Stromal cell of bone marrow (primary cell): ENCODE data around the gene FEN1.
A peak's percentile ranks its signal among the peaks of the same experiment; 100 is the strongest.

ENCODE experiments used
- DNase-seq: peaks from one replicate; pipeline ENCODE4 v3.0.0-alpha.2; 2012; ENCODE audit warnings: low read depth

FEN1 gene

GRCh38 chr11:61775606-61776554 is 16.8 kb upstream of the FEN1 start:
- no peak for DNase-seq

- peak; percentile 23 for DNase-seq
These were observed 16.1 kb upstream of the FEN1 start for GRCh38 chr11:61776561-61777075.

GRCh38 chr11:61777234-61778090 is 15.2 kb upstream of the FEN1 start:
- DNase-seq: no peak

GRCh38 chr11:61778357-61778886 is 14.3 kb upstream of the FEN1 start:
- no peak for DNase-seq

- no peak for DNase-seq
These were observed 13.6 kb upstream of the FEN1 start for GRCh38 chr11:61778920-61779650.

- DNase-seq: no peak
These were observed 12.8 kb upstream of the FEN1 start for GRCh38 chr11:61779666-61780525.

- no peak for DNase-seq
These were observed 12.0 kb upstream of the FEN1 start for GRCh38 chr11:61780581-61781162.

GRCh38 chr11:61781585-61781984 is 11.1 kb upstream of the FEN1 start:
- DNase-seq: no peak

GRCh38 chr11:61782299-61782698 is 10.4 kb upstream of the FEN1 start:
- no peak for DNase-seq

GRCh38 chr11:61782841-61783240 is 9.9 kb upstream of the FEN1 start:
- DNase-seq: no peak

GRCh38 chr11:61783717-61784505 is 8.8 kb upstream of the FEN1 start:
- DNase-seq: no peak

GRCh38 chr11:61784506-61784805 is 8.3 kb upstream of the FEN1 start:
- no peak for DNase-seq

GRCh38 chr11:61785837-61786402 is 6.8 kb upstream of the FEN1 start:
- no peak for DNase-seq

GRCh38 chr11:61787928-61788491 is 4.7 kb upstream of the FEN1 start:
- peak; percentile 10 for DNase-seq

GRCh38 chr11:61791737-61792309 is 888 bp upstream of the FEN1 start:
- DNase-seq: peak; percentile 81

GRCh38 chr11:61793083-61793828 is 545 bp downstream of the FEN1 start:
- DNase-seq: no peak

GRCh38 chr11:61793829-61794204 is 1.1 kb downstream of the FEN1 start:
- no peak for DNase-seq

GRCh38 chr11:61794579-61794978 is 1.9 kb downstream of the FEN1 start:
- no peak for DNase-seq
